WERI-Rb-1 (cell line): ENCODE results near the gene TCF12.

Source experiments
- DNase-seq: peaks from one replicate; pipeline ENCODE4 v3.0.0-alpha.2; 2020
- H3K27ac ChIP-seq: fragments of 250-450 bp; sonication (Bioruptor Pico); 2 replicates; pipeline ENCODE4 v1.5.1; 2020; ENCODE audit warnings: mild to moderate bottlenecking, moderate library complexity
- H3K27me3 ChIP-seq: fragments of 250-450 bp; sonication (Bioruptor Pico); 2 replicates; pipeline ENCODE4 v1.5.1; 2021; ENCODE audit warnings: mild to moderate bottlenecking, low read depth, moderate library complexity; ENCODE audit not compliant: insufficient read depth, severe bottlenecking
- H3K36me3 ChIP-seq: fragments of 250-450 bp; sonication (Bioruptor Pico); 2 replicates; pipeline ENCODE4 v1.5.1; 2020; ENCODE audit warnings: mild to moderate bottlenecking, moderate library complexity
- H3K4me3 ChIP-seq: 2 replicates; pipeline ENCODE4 v1.5.1; 2011; ENCODE audit warnings: low read depth, mild to moderate bottlenecking, control low read depth, low read length
- H3K9me3 ChIP-seq: fragments of 250-450 bp; sonication (Bioruptor Pico); 2 replicates; pipeline ENCODE4 v1.5.1; 2021; ENCODE audit warnings: mild to moderate bottlenecking, moderate library complexity; ENCODE audit not compliant: severe bottlenecking
- TF ChIP-seq, protein P1 (sequence below): IDR thresholded peaks from 2 replicates; pipeline ENCODE4 v1.5.1; 2011; ENCODE audit warnings: low read depth, mild to moderate bottlenecking, control low read depth, inconsistent platforms, low read length

The TCF12 gene

GRCh38 chr15:56977232-56977631 is 58.8 kb downstream of the TCF12 start:
- TF ChIP-seq, protein P1, sequence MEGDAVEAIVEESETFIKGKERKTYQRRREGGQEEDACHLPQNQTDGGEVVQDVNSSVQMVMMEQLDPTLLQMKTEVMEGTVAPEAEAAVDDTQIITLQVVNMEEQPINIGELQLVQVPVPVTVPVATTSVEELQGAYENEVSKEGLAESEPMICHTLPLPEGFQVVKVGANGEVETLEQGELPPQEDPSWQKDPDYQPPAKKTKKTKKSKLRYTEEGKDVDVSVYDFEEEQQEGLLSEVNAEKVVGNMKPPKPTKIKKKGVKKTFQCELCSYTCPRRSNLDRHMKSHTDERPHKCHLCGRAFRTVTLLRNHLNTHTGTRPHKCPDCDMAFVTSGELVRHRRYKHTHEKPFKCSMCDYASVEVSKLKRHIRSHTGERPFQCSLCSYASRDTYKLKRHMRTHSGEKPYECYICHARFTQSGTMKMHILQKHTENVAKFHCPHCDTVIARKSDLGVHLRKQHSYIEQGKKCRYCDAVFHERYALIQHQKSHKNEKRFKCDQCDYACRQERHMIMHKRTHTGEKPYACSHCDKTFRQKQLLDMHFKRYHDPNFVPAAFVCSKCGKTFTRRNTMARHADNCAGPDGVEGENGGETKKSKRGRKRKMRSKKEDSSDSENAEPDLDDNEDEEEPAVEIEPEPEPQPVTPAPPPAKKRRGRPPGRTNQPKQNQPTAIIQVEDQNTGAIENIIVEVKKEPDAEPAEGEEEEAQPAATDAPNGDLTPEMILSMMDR, result no peak
- Histone ChIP-seq H3K9me3 (no peaks in the 10 kb centered on the region), H3K27me3 (no peaks in the 10 kb centered on the region), H3K36me3 (no peaks in the 10 kb centered on the region), H3K27ac (no peak overlapping the region), H3K4me3 (no peak overlapping the region)
- no peak for DNase-seq

GRCh38 chr15:56978898-56979662 is 60.6 kb downstream of the TCF12 start:
- H3K9me3 ChIP-seq, result no peaks in the 10 kb centered on the region
- no peak for DNase-seq
- H3K27me3 ChIP-seq, result no peaks in the 10 kb centered on the region
- TF ChIP-seq, protein P1, result no peak
- H3K36me3 ChIP-seq, result no peaks in the 10 kb centered on the region
- H3K4me3 ChIP-seq, result no peak overlapping the region
- H3K27ac ChIP-seq, result no peak overlapping the region

DNA sequence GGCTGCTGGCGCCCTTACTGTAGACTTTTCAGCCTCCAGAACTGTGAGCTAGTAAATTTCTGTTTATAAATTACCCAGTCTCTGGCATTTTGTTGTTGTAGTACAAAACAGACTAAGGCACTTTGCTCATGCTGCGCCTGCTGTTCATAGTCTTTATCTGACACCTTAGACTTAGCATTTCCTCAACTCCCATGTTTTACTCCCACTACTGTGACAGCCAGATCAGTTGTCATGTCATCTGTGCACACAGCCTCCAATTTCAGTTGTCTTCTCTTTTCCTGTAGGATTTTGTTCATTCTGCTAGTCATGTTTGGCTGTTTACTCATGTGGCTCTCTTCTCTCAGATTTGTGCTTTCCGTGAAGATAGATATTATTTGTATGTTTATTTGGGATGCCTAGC is 62.0 kb downstream of the TCF12 start:
- DNase-seq, result no peak
- H3K36me3 ChIP-seq, result no peaks in the 10 kb centered on the region
- H3K27ac ChIP-seq, result no peak overlapping the region
- H3K4me3 ChIP-seq, result no peak overlapping the region
- H3K27me3 ChIP-seq, result no peaks in the 10 kb centered on the region
- H3K9me3 ChIP-seq, result no peaks in the 10 kb centered on the region
- TF ChIP-seq, protein P1, result no peak

- H3K36me3 ChIP-seq, result no peaks in the 10 kb centered on the region
- TF ChIP-seq, protein P1, result no peak
Observed at GRCh38 chr15:56981160-56981559, 62.7 kb downstream of the TCF12 start.

GRCh38 chr15:56982987-56983386 is 64.5 kb downstream of the TCF12 start:
- no peak overlapping the region for H3K27ac ChIP-seq
- no peak overlapping the region for H3K4me3 ChIP-seq
- H3K36me3 ChIP-seq, result no peaks in the 10 kb centered on the region
- TF ChIP-seq, protein P1, result no peak
- H3K9me3 ChIP-seq, result no peaks in the 10 kb centered on the region
- DNase-seq, result no peak
- no peaks in the 10 kb centered on the region for H3K27me3 ChIP-seq

More at GRCh38 chr15:56981160-56981559, 62.7 kb downstream of the TCF12 start:
- Histone ChIP-seq H3K9me3 (no peaks in the 10 kb centered on the region), H3K27me3 (no peaks in the 10 kb centered on the region), H3K4me3 (no peak overlapping the region), H3K27ac (no peak overlapping the region)
- DNase-seq, result no peak
